Endothelial cell of umbilical vein (primary cell): ENCODE data around the gene NR3C2. TPM values are rescaled to one million over a fixed set of nuclear protein-coding genes. Genes with fewer than 3 reads are reported as not detected.
A peak's percentile ranks its signal among the peaks of the same experiment; 100 is the strongest.

Source experiments
- BruUV-seq: library from RNA; stranded (reverse); fragments of 400-500 nt; replicated peaks from 2 replicates; lab custom pipeline; 2021; lab: Mats Ljungman, UMichigan
- CTCF ChIA-PET: fragments of 300-600, 350-600 bp; sonication (Branson Sonifier 250); formaldehyde crosslinking; loops from one replicate; lab custom pipeline; 2021; ENCODE audit warnings: antibody characterized with exemption, inconsistent platforms; lab: Charles Lee
- POLR2A ChIA-PET: fragments of 300-600, 350-600 bp; sonication (Branson Sonifier 250); formaldehyde crosslinking; loops from one replicate; lab custom pipeline; 2021; ENCODE audit warnings: antibody characterized with exemption, inconsistent platforms; lab: Charles Lee
- DNase-seq: peaks from one replicate; pipeline ENCODE4 v3.0.0-alpha.2; 2011; ENCODE audit warnings: low read depth, low spot score
- FAIRE-seq: peaks from 2 replicates; lab custom pipeline; 2011; peaks lifted over from hg19 to GRCh38; lab: Jason Lieb, UNC
- H2AFZ ChIP-seq: 2 replicates; pipeline ENCODE4 v1.6.0; 2012; ENCODE audit warnings: low read depth, low read length, control low read depth, inconsistent platforms
- H3K27ac ChIP-seq: 2 replicates; pipeline ENCODE4 v1.5.1; 2011; ENCODE audit warnings: low read depth, mild to moderate bottlenecking, control low read depth, low read length, moderate library complexity; ENCODE audit not compliant: insufficient read depth
- H3K27me3 ChIP-seq, 2 experiments: 2 replicates each; pipeline versions ENCODE4 v1.6.0 to v1.6.1; 2011; ENCODE audit warnings: low read length in 2 of 2, mixed read lengths in 1 of 2; ENCODE audit not compliant: control insufficient read depth in 2 of 2, insufficient read depth in 2 of 2
- H3K36me3 ChIP-seq, 2 experiments: 2 replicates in 1 of 2; 3 replicates in 1 of 2; pipeline ENCODE4 v1.5.1; 2011; ENCODE audit warnings: low read length in 2 of 2, mild to moderate bottlenecking in 1 of 2, moderate library complexity in 1 of 2; ENCODE audit not compliant: control insufficient read depth in 2 of 2, insufficient read depth in 2 of 2; ENCODE audit errors: extremely low read depth in 1 of 2
- H3K4me1 ChIP-seq: 3 replicates; pipeline ENCODE4 v1.5.1; 2011; ENCODE audit warnings: mild to moderate bottlenecking, low read length; ENCODE audit not compliant: control insufficient read depth, insufficient read depth; ENCODE audit errors: extremely low read depth
- H3K4me2 ChIP-seq: 2 replicates; pipeline ENCODE4 v1.6.1; 2011; ENCODE audit warnings: low read length, control low read depth, mixed read lengths; ENCODE audit not compliant: insufficient read depth
- H3K4me3 ChIP-seq, 3 experiments: fragments of 200-600 bp in 1 of 3; sonication (generic), shearing (Covaris generic) in 1 of 3; replicated peaks in 1 of 3; 2 replicates each; pipeline ENCODE4 v1.5.1; 2011 to 2016; ENCODE audit warnings: control low read depth in 3 of 3, low read length in 3 of 3, mild to moderate bottlenecking in 2 of 3, inconsistent platforms in 1 of 3, low read depth in 1 of 3, moderate library complexity in 1 of 3; ENCODE audit not compliant: insufficient read depth in 1 of 3
- H3K79me2 ChIP-seq: 2 replicates; pipeline ENCODE4 v1.6.0; 2012; ENCODE audit warnings: low read length, inconsistent platforms; ENCODE audit not compliant: control insufficient read depth, insufficient read depth
- H3K9ac ChIP-seq: replicated peaks from 2 replicates; pipeline ENCODE3; 2011; ENCODE audit warnings: low read length, control low read depth; ENCODE audit not compliant: insufficient read depth; ENCODE audit errors: extremely low read depth
- H3K9me1 ChIP-seq: replicated peaks from 3 replicates; pipeline ENCODE4 v1.6.0; 2011; ENCODE audit warnings: mild to moderate bottlenecking, low read length; ENCODE audit not compliant: control insufficient read depth, insufficient read depth; ENCODE audit errors: extremely low read depth
- H3K9me3 ChIP-seq: replicated peaks from 2 replicates; pipeline ENCODE4 v1.5.1; 2012; ENCODE audit warnings: low read length, inconsistent platforms; ENCODE audit not compliant: control insufficient read depth, insufficient read depth
- H4K20me1 ChIP-seq: replicated peaks from 2 replicates; pipeline ENCODE3; 2011; ENCODE audit warnings: mild to moderate bottlenecking, low read length; ENCODE audit not compliant: control insufficient read depth, insufficient read depth; ENCODE audit errors: extremely low read depth
- CTCF ChIP-seq, 2 donors: IDR thresholded peaks; 1 replicate in 1 of 2; 2 replicates in 1 of 2; pipeline ENCODE4 v1.5.1; 2011; ENCODE audit warnings: low read length in 2 of 2, mild to moderate bottlenecking in 2 of 2, moderate library complexity in 2 of 2, control low read depth in 1 of 2, inconsistent platforms in 1 of 2, low read depth in 1 of 2; ENCODE audit not compliant: insufficient read depth in 1 of 2; ENCODE audit errors: extremely low read depth in 1 of 2
- EZH2 ChIP-seq: IDR thresholded peaks from 2 replicates; pipeline ENCODE4 v1.6.1; 2012; ENCODE audit warnings: borderline replicate concordance, low read depth, mild to moderate bottlenecking, moderate library complexity, low read length, inconsistent platforms; ENCODE audit not compliant: severe bottlenecking
- FOS ChIP-seq: IDR thresholded peaks from 2 replicates; pipeline ENCODE4 v1.6.1; 2011; ENCODE audit warnings: mild to moderate bottlenecking, low read length, moderate library complexity, borderline replicate concordance; ENCODE audit not compliant: insufficient read depth
- GATA2 ChIP-seq: IDR thresholded peaks from 2 replicates; pipeline ENCODE4 v1.7.0; 2011; ENCODE audit warnings: low read depth, mild to moderate bottlenecking, moderate library complexity, mixed read lengths, low read length; ENCODE audit not compliant: insufficient read length, insufficient read depth
- JUN ChIP-seq: IDR thresholded peaks from 2 replicates; pipeline ENCODE4 v1.6.1; 2011; ENCODE audit warnings: borderline replicate concordance, low read depth; ENCODE audit not compliant: insufficient read length, insufficient read depth
- MYC ChIP-seq: IDR thresholded peaks from one replicate; pipeline ENCODE4 v1.6.1; 2011; ENCODE audit warnings: mild to moderate bottlenecking, low read depth, low read length
- POLR2A ChIP-seq: IDR thresholded peaks from 2 replicates; pipeline ENCODE4 v1.6.1; 2012; ENCODE audit warnings: low read depth, mild to moderate bottlenecking, control low read depth, low read length
- POLR2AphosphoS5 ChIP-seq: IDR thresholded peaks from 2 replicates; pipeline ENCODE4 v1.6.1; 2012; ENCODE audit warnings: low read depth, mild to moderate bottlenecking, control low read depth, low read length, moderate library complexity; ENCODE audit not compliant: insufficient read depth
- dilution Hi-C: fragments of 300-500 bp; cut with MboI; formaldehyde crosslinking; loops from one replicate; pipeline ENCODE4 v1.15.0; 2019; ENCODE audit warnings: low sequenced_read_pairs; ENCODE audit not compliant: extremely low pct_ligation_motif_present
- intact Hi-C: fragments of 100-400 bp; cut with micrococcal nuclease; formaldehyde crosslinking; loops from one replicate; pipeline ENCODE4 v1.10.0; 2022
- polyA plus RNA-seq, 4 experiments: library from polyadenylated mRNA; depleted of rRNA in 3 of 4; stranded (reverse) in 3 of 4; unstranded in 1 of 4; fragments of >200 nt; gene quantifications; 2 replicates each; pipeline versions ENCODE4 v1.2.1 to v1.2.3, GENCODE V29; 2011 to 2012; ENCODE audit warnings: missing spikeins in 1 of 4
- total RNA-seq: library from RNA; stranded (reverse); gene quantifications from 2 replicates; pipeline ENCODE4 v1.2.3, GENCODE V29; 2021
- TF ChIP-seq, protein P1 (sequence below): IDR thresholded peaks from 2 replicates; pipeline ENCODE4 v1.6.1; 2011; ENCODE audit not compliant: insufficient read depth, insufficient read length

NR3C2 gene
- total and polyA plus RNA-seq, 2 donors (not counting 3 experiments of a cell fraction or from before 2014, with no cell fraction given), result 4.8 to 16.4 TPM

DNA sequence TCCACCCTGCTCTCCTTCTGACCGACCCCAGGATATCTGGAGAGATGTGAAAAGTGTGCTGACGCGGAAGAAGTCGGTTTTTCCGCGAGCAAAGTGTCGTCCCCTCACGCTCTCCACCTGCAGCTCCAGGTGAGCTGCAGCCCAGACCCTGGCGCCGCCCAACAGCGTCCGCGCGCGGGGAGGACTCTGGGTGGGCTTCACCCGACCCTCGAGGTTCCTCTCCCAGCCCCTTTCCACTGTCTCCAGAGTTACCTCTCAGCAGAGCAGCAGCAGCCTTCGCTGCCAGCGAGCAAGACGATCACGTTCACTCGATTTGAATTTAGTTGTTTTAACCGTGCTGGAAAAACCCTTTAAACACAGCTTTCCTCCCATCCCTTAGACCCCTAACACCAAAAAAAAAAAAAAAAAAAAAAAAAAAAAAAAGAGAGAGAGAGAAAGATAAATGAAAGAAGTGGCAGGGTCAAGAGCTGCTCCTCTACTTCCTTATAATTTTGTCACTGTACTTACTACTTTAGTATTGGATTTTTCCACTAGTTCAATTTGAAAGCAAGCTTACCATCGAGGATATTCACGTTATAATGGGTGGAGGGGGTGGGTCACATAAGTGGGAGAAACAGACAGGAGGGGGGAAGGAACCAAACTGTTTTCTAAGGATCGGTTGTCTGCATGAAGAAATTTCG, 758 bp upstream of the NR3C2 start:
- no peaks in the 10 kb centered on the region for H4K20me1 ChIP-seq
- H3K36me3 ChIP-seq, result no peaks in the 10 kb centered on the region
- dilution Hi-C loops, result no loop called here
- no peaks in the 10 kb centered on the region for H3K9me3 ChIP-seq
- H2AFZ ChIP-seq, result peak overlapping the region; percentile 95
- CTCF ChIA-PET, result interaction anchor here (0.6 to 2.5 kb wide), 9 partner anchors 9 to 588 kb away, joined by 3 to 24 read pairs (median 3); no protein-coding TSS in a partner anchor
- TF ChIP-seq POLR2A (no peak), CTCF (IDR thresholded peaks at IDR 0.05; ENCODE audit: extremely low read depth in 1 of 2, insufficient read depth in 1 of 2, low read depth in 1 of 2, low read length in 2 of 2) (no peak), GATA2 (no peak), POLR2AphosphoS5 (no peak), FOS (no peak), MYC (no peak), JUN (no peak), EZH2 (no peak)
- TF ChIP-seq, protein P1, sequence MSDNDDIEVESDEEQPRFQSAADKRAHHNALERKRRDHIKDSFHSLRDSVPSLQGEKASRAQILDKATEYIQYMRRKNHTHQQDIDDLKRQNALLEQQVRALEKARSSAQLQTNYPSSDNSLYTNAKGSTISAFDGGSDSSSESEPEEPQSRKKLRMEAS, result no peak
- H3K4me1 ChIP-seq, result peaks cover 31% of the 10 kb centered on the region
- no peaks in the 10 kb centered on the region for H3K9me1 ChIP-seq
- H3K79me2 ChIP-seq, result peaks cover 12% of the 10 kb centered on the region
- H3K4me3 ChIP-seq, result peak overlapping the region; percentile 88 to 98 (median 94)
- peak overlapping the region; percentile 95 for H3K4me2 ChIP-seq
- peak; percentile 48 for DNase-seq
- intact Hi-C loops, result loop anchor here (1.0 to 10.0 kb wide), 14 partner anchors 67 to 828 kb away; partner anchors contain the start of gene TMEM184C
- FAIRE-seq, result peak; percentile 59
- peak overlapping the region; percentile 87 for H3K9ac ChIP-seq
- POLR2A ChIA-PET, result interaction anchor here (0.6 to 1.2 kb wide), 7 partner anchors 67 to 589 kb away, joined by 3 to 5 read pairs (median 3); no protein-coding TSS in a partner anchor
- H3K27me3 ChIP-seq, result no peaks in the 10 kb centered on the region
- BruUV-seq, result TSS peak; percentile 87
- peak overlapping the region; percentile 63 for H3K27ac ChIP-seq
